Neural progenitor cell (in vitro differentiated cells): Measurements from ENCODE around the gene GRIK5.

Experiments used
- EZH2 ChIP-seq: fragments of 200-600 bp; sonication (generic); IDR thresholded peaks from 2 replicates; pipeline ENCODE4 v1.6.1; 2017; ENCODE audit warnings: antibody characterized with exemption, mild to moderate bottlenecking, moderate library complexity
- EZH2phosphoT487 ChIP-seq: fragments of 200-600 bp; sonication (generic); IDR thresholded peaks from 2 replicates; pipeline ENCODE4 v1.6.1; 2017; ENCODE audit warnings: antibody characterized with exemption
- TF ChIP-seq, protein P1 (sequence below): fragments of 200-600 bp; sonication (generic); IDR thresholded peaks from 2 replicates; pipeline ENCODE4 v1.5.1; 2017; ENCODE audit warnings: antibody characterized with exemption, mild to moderate bottlenecking

DNA sequence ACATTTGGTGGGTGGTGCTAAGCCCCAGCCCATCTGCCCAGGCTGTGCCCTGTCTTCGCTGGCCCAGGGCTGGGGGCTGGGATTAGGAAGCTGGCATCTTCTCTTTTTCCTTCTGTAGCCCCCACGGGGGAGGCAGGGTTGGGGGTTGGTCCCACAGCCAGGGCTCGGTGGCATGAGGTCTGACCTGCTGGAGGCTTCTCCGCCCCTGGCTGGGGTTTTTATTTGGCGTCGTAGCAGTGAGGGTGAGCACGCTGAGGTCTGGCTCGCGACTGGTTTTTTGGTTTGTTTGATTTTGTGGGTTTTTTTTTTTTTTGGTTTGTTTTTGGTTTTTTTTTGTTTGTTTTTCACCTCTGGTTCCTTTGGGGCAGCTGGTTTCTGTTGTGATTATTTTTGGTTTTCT lies 20.7 kb upstream of the GRIK5 start:
- TF ChIP-seq EZH2 (no peak), EZH2phosphoT487 (no peak)
- TF ChIP-seq, protein P1, sequence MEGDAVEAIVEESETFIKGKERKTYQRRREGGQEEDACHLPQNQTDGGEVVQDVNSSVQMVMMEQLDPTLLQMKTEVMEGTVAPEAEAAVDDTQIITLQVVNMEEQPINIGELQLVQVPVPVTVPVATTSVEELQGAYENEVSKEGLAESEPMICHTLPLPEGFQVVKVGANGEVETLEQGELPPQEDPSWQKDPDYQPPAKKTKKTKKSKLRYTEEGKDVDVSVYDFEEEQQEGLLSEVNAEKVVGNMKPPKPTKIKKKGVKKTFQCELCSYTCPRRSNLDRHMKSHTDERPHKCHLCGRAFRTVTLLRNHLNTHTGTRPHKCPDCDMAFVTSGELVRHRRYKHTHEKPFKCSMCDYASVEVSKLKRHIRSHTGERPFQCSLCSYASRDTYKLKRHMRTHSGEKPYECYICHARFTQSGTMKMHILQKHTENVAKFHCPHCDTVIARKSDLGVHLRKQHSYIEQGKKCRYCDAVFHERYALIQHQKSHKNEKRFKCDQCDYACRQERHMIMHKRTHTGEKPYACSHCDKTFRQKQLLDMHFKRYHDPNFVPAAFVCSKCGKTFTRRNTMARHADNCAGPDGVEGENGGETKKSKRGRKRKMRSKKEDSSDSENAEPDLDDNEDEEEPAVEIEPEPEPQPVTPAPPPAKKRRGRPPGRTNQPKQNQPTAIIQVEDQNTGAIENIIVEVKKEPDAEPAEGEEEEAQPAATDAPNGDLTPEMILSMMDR: no peak
